ENCODE data around the gene KTI12.
A peak's percentile ranks its signal among the peaks of the same experiment; 100 is the strongest.
"Not testable (repeated sequence)": the region's sequence is repeated elsewhere in the genome, so short reads cannot be mapped to it uniquely, and the experiment has no call there.

Gene KTI12, protein sequence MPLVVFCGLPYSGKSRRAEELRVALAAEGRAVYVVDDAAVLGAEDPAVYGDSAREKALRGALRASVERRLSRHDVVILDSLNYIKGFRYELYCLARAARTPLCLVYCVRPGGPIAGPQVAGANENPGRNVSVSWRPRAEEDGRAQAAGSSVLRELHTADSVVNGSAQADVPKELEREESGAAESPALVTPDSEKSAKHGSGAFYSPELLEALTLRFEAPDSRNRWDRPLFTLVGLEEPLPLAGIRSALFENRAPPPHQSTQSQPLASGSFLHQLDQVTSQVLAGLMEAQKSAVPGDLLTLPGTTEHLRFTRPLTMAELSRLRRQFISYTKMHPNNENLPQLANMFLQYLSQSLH

DNA sequence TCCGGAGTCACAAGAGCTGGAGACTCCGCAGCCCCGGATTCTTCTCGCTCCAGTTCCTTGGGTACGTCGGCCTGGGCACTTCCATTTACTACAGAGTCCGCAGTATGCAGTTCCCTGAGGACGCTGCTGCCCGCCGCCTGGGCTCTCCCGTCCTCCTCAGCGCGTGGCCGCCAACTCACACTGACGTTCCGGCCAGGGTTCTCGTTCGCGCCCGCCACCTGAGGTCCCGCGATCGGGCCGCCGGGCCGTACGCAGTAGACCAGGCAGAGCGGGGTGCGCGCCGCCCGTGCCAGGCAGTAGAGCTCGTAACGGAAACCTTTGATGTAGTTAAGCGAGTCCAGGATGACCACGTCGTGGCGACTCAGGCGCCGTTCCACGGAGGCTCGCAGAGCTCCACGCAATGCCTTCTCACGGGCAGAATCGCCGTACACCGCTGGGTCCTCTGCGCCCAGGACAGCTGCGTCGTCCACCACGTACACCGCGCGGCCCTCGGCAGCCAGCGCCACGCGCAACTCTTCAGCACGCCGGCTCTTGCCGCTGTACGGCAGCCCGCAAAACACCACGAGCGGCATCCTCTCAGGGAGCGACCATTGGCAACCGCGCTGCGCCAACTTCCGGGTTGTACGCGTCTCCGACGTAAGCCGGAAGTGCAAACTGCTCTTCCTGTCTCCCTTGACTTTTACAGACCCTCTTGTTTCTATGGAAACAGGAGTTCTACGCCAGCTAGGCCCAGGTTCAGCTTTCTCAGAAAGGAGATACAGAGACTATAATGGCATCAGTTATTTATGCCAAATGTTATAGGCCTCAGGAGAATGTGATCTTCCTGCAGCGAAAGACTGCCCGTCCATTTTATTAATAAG is at the start of gene KTI12:
KTI12 (minus strand) TSS at position 621 of the 860 bp plus-strand sequence; CDS start at position 572, 49 bp downstream.
- DNase-seq, result peak; percentile 86 to 91

DNA sequence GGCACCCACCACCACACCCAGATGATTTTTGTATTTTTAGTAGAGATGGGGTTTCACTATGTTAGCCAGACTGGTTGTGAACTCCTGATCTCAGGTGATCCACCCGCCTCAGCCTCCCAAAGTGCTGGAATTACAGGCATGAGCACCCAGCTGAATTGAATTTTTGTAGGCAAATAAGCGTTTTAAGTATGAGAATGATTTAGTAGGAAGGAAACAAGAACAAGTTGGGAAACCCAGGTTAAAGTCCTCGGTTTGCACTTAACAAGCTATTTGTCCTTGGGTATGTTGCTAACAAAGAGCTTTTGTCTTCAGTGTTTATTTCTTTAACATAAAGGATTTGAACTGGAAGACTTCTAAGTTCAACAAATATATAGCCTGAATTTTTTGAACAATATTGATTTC is 46.4 kb upstream of the KTI12 start:
- DNase-seq, result no peak

DNA sequence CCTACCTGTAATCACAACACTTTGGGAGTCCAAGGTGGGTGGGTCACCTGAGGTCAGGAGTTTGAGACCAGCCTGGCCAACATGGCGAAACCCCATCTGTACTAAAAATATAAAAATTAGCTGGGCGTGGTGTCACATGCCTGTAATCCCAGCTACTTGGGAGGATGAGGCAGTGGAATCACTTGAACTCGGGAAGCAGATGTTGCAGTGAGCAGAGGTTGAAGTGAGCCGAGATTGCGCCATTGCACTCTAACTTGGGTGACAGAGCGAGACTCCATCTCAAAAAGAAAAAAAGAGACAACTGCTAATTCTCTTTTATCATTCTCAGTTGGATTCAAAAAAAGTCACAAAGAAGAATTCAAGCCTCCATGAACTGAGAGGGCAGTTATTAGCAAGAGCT is 43.7 kb upstream of the KTI12 start:
- DNase-seq, result not testable (repeated sequence)

GRCh38 chr1:52072291-52072690 is 38.7 kb upstream of the KTI12 start:
- DNase-seq, result no peak

DNA sequence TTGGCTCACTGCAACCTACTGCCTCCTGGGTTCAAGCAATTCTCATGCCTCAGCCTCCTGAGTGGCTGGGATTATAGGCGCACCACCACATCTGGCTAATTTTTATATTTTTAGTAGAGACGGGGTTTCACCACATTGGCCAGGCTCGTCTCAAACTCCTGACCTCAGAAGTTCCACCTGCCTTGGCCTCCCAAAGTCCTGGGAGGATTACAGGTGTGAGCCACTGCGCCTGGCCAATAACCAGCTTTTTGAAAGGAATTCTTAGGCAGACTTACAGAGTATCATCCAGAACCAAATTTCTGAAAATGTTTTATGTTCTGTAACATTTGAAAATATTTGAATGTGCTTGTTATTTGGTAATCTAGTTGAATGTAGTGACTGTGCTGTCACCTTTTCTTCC is 37.1 kb upstream of the KTI12 start:
- no peak for DNase-seq

DNA sequence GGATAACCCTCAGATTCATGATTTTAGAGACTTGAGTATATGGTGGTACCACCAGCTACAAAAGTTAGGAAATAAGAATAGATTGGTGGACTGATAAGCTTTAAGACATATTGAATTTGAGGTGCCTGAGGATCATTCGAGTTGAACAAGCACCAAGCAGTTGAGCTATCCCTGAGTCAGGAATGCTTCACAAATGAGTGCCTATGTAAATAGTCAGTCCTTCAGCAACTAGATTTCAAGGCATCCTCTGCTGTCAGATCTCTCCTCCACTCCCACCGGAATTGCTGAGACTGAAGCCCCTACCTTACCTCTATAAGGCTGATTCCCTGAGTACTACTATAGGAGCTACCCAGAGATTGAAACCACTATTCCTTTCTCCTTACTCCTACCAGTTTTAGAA is 29.6 kb upstream of the KTI12 start:
- DNase-seq, result no peak

GRCh38 chr1:52060822-52061221 is 27.2 kb upstream of the KTI12 start:
- no peak for DNase-seq

GRCh38 chr1:52059888-52060287 is 26.3 kb upstream of the KTI12 start:
- no peak for DNase-seq

- DNase-seq, result no peak
Observed at GRCh38 chr1:52059321-52059720, 25.7 kb upstream of the KTI12 start.

GRCh38 chr1:52057876-52058415 is 24.3 kb upstream of the KTI12 start:
- DNase-seq, result no peak

- no peak for DNase-seq
Observed at GRCh38 chr1:52057255-52057654, 23.6 kb upstream of the KTI12 start.

DNA sequence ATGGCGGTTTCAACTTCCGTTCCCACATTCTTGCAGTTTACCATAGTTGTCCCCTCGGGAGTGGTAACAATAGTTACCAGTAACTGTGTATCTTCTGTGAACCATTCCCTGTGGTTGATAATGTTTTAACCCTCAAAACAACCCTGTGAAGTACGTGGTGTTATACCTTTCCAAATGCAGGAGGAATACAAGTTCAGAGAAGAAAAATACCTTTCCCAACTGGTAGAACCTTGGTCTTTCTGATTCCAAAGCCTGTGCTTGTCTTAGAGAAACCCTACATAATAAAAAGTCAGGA is 23.3 kb upstream of the KTI12 start:
- no peak for DNase-seq

- DNase-seq, result peak; percentile 94 to 97
Observed at GRCh38 chr1:52056163-52056936, 22.7 kb upstream of the KTI12 start, which contains the start of gene BTF3L4. TSS of gene BTF3L4 (plus strand) at chr1:52056295. CDS start at chr1:52059848, 3,553 bp downstream.

- no peak for DNase-seq
Observed at GRCh38 chr1:52055866-52056162, 22.2 kb upstream of the KTI12 start.

- peak; percentile 85 to 92 for DNase-seq
Observed at GRCh38 chr1:52055066-52055865, 21.7 kb upstream of the KTI12 start, which contains the start of gene TXNDC12. TSS of gene TXNDC12 (minus strand) at chr1:52055191. CDS start at chr1:52055096, 95 bp downstream.

DNA sequence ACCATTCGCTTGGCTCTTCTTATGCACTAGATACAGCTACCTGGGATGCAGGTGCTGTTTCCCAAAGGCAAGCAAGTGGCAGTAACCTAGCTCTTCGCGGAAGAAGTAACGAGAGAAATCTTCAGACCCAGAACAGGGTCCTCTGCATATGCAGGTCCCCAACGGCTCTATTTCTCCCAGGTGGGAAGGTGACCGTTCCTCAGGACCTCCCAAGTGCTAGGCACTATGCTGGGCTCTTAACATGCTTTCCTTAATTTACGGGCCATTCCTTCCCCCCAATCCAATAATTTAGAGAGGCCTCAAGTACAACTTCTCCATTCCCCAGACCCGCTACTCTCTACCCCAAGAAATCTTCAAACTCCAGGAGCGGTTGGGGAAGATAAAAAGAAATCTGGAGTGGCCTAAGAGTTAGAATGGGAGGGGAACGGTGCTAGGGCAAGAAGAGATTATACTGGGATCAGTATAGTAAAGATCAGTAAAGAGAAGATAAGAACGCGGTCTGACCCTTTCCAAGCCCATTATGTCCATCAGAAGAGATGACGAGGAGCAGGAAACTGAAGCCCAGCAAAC is 21.0 kb upstream of the KTI12 start:
- no peak for DNase-seq

- no peak for DNase-seq
Observed at GRCh38 chr1:52053862-52054261, 20.3 kb upstream of the KTI12 start.

- DNase-seq, result not testable (repeated sequence)
Observed at GRCh38 chr1:52049337-52049736, 15.7 kb upstream of the KTI12 start.

DNA sequence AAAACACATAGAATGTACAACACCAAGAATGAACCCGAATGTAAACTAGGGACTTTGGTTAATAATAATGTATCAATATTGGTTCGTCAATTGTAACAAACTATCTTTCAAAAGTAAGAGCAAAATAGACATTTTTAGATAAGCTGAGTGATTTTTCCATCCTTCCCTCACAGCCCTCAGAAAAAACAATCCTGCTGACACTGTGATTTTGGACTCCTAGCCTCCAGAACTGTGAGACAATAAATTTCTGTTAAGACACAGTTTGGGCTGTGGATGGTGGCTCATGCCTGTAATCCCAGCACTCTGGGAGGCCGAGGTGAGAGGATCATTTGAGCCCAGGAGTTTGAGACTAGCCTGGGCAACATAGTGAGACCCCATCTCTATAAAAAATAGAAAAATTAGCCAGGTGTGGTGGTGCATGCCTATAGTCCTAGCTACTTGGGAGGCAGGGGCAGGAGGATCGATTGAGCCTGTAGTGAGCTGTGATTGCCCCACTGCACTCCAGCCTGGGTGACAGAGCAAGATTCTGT is 12.1 kb upstream of the KTI12 start:
- DNase-seq, result not testable (repeated sequence)

- no peak for DNase-seq
Observed at GRCh38 chr1:52045236-52045635, 11.6 kb upstream of the KTI12 start.

GRCh38 chr1:52041551-52042185 is 8.1 kb upstream of the KTI12 start:
- no peak for DNase-seq

All from NCI-H526 (cell line).